HepG2 (cell line): ENCODE data around the gene FAM81B. TPM values are rescaled to one million over a fixed set of nuclear protein-coding genes. Genes with fewer than 3 reads are reported as not detected.

Source experiments
- ATAC-seq: fragments of 200-7000 bp; cut with Tn5 transposase; 3 replicates; pipeline ENCODE4 v1.9.1; 2020; ENCODE audit warnings: mild to moderate bottlenecking, moderate library complexity
- BruUV-seq: library from RNA; stranded (reverse); fragments of 400-500 nt; replicated peaks from 2 replicates; lab custom pipeline; 2021; lab: Mats Ljungman, UMichigan
- CTCF ChIA-PET: fragments of 300-600 bp; formaldehyde crosslinking; extraction: SDS; loops from one replicate; lab custom pipeline; 2021; ENCODE audit warnings: low total read pairs, inconsistent platforms, low intra/inter-chr PET ratio; lab: Yijun Ruan, JAX
- POLR2A ChIA-PET: fragments of 350-600 bp; sonication (Branson Sonifier 250); formaldehyde crosslinking; loops from one replicate; lab custom pipeline; 2020; ENCODE audit warnings: antibody characterized with exemption, inconsistent platforms; lab: Yijun Ruan, JAX
- DNase-seq: peaks from one replicate; pipeline ENCODE4 v3.0.0-alpha.2; 2015; ENCODE audit warnings: low spot score
- FAIRE-seq: peaks from 3 replicates; lab custom pipeline; 2011; peaks lifted over from hg19 to GRCh38; lab: Jason Lieb, UNC
- H2AFZ ChIP-seq: one replicate; pipeline ENCODE4 v1.6.1; 2011; ENCODE audit warnings: low read length, inconsistent platforms
- H3K27ac ChIP-seq: fragments of 300-600 bp; 3 replicates; pipeline ENCODE4 v1.8.0; 2011; ENCODE audit warnings: mixed run types, mild to moderate bottlenecking, mixed read lengths, low read length, inconsistent platforms; ENCODE audit not compliant: insufficient read depth; ENCODE audit errors: extremely low read length
- H3K27me3 ChIP-seq, 2 experiments: fragments of 200-600 bp in 1 of 2; 2 replicates in 1 of 2; 3 replicates in 1 of 2; pipeline versions ENCODE4 v1.6.0 to v1.8.0; 2011; ENCODE audit warnings: low read length in 2 of 2, mild to moderate bottlenecking in 2 of 2, moderate library complexity in 2 of 2, inconsistent platforms in 1 of 2; ENCODE audit not compliant: insufficient read depth in 2 of 2, control insufficient read depth in 1 of 2
- H3K36me3 ChIP-seq, 2 experiments: fragments of 200-600 bp in 1 of 2; replicated peaks in 1 of 2; 2 replicates in 1 of 2; 3 replicates in 1 of 2; pipeline versions ENCODE4 v1.5.1 to v1.8.0; 2011; ENCODE audit warnings: low read length in 2 of 2, inconsistent platforms in 1 of 2; ENCODE audit not compliant: insufficient read depth in 2 of 2, control insufficient read depth in 1 of 2
- H3K4me1 ChIP-seq: 2 replicates; pipeline ENCODE4 v1.5.1; 2012; ENCODE audit warnings: low read length, inconsistent platforms; ENCODE audit not compliant: insufficient read depth
- H3K4me2 ChIP-seq: 2 replicates; pipeline ENCODE4 v1.6.0; 2011; ENCODE audit warnings: low read depth, low read length, inconsistent platforms
- H3K4me3 ChIP-seq, 3 experiments: fragments of 200-600 bp in 1 of 3; sonication (generic), shearing (Covaris generic) in 1 of 3; replicated peaks in 1 of 3; 2 replicates each; pipeline ENCODE4 v1.5.1; 2011 to 2016; ENCODE audit warnings: low read length in 3 of 3, inconsistent platforms in 2 of 3, low read depth in 2 of 3, mild to moderate bottlenecking in 2 of 3, control low read depth in 1 of 3, mixed read lengths in 1 of 3; ENCODE audit not compliant: insufficient read depth in 1 of 3
- H3K79me2 ChIP-seq: one replicate; pipeline ENCODE4 v1.6.1; 2011; ENCODE audit warnings: low read length, inconsistent platforms; ENCODE audit not compliant: insufficient read depth
- H3K9ac ChIP-seq: 2 replicates; pipeline ENCODE4 v1.6.0; 2011; ENCODE audit warnings: mild to moderate bottlenecking, low read depth, low read length, inconsistent platforms; ENCODE audit not compliant: insufficient read depth
- H3K9me3 ChIP-seq: 2 replicates; pipeline ENCODE4 v1.5.1; 2012; ENCODE audit warnings: mild to moderate bottlenecking, low read length
- H4K20me1 ChIP-seq: 2 replicates; pipeline ENCODE4 v1.6.0; 2011; ENCODE audit warnings: inconsistent platforms, mild to moderate bottlenecking, low read length, moderate library complexity; ENCODE audit not compliant: insufficient read depth
- ATM ChIP-seq: fragments of 450-650 bp; IDR thresholded peaks from 2 replicates; pipeline ENCODE4 v1.7.1; 2017; ENCODE audit warnings: mild to moderate bottlenecking, borderline replicate concordance
- CREM ChIP-seq, 2 experiments: sonication (generic) in 1 of 2; formaldehyde crosslinking in 1 of 2; IDR thresholded peaks; 2 replicates each; pipeline versions ENCODE4 v1.4.0 to v1.6.1; 2016 to 2020; ENCODE audit warnings: antibody characterized with exemption in 1 of 2, mild to moderate bottlenecking in 1 of 2, missing genetic modification reagents in 1 of 2
- EP300 ChIP-seq, 3 experiments: sonication (generic) in 1 of 3; formaldehyde crosslinking in 1 of 3; IDR thresholded peaks; 2 replicates each; pipeline versions ENCODE4 v1.5.1 to v1.6.1; 2011 to 2020; ENCODE audit warnings: low read depth in 2 of 3, low read length in 2 of 3, borderline replicate concordance in 1 of 3, improper control_type of control experiment in 1 of 3, mild to moderate bottlenecking in 1 of 3, missing genetic modification reagents in 1 of 3, moderate library complexity in 1 of 3
- MED8 ChIP-seq: sonication (generic); formaldehyde crosslinking; IDR thresholded peaks from 2 replicates; pipeline ENCODE4 v1.8.1; 2023; ENCODE audit warnings: mild to moderate bottlenecking, missing genetic modification reagents; ENCODE audit not compliant: insufficient replicate concordance
- NFE2L1 ChIP-seq: sonication (generic); formaldehyde crosslinking; IDR thresholded peaks from 2 replicates; pipeline ENCODE4 v1.4.0; 2020; ENCODE audit warnings: missing genetic modification reagents, mild to moderate bottlenecking, borderline replicate concordance
- NR3C1 ChIP-seq: sonication (generic); formaldehyde crosslinking; IDR thresholded peaks from 2 replicates; pipeline ENCODE4 v1.4.0; 2020; ENCODE audit warnings: missing genetic modification reagents
- PAF1 ChIP-seq: IDR thresholded peaks from 2 replicates; pipeline ENCODE4 v1.6.1; 2016; ENCODE audit warnings: missing genetic modification reagents, missing compliant biosample characterization
- PPARG ChIP-seq: conservative IDR thresholded peaks from 2 replicates; pipeline ENCODE4 v1.6.1; 2016; ENCODE audit warnings: missing biosample characterization, missing genetic modification reagents
- RAD51 ChIP-seq: fragments of 450-650 bp; IDR thresholded peaks from 2 replicates; pipeline ENCODE4 v1.6.1; 2016; ENCODE audit warnings: borderline replicate concordance
- RCOR2 ChIP-seq: IDR thresholded peaks from 2 replicates; pipeline ENCODE4 v1.6.1; 2016; ENCODE audit warnings: missing biosample characterization, missing genetic modification reagents
- SP1 ChIP-seq, 2 experiments: fragments of 450-650 bp in 1 of 2; sonication (generic) in 1 of 2; formaldehyde crosslinking in 1 of 2; IDR thresholded peaks; 2 replicates each; pipeline versions ENCODE4 v1.4.0 to v1.6.1; 2016 to 2020; ENCODE audit warnings: missing genetic modification reagents in 1 of 2
- TFE3 ChIP-seq: IDR thresholded peaks from 2 replicates; pipeline ENCODE4 v1.6.1; 2016
- ZBTB49 ChIP-seq: sonication (generic); formaldehyde crosslinking; IDR thresholded peaks from 2 replicates; pipeline ENCODE4 v1.4.0; 2020; ENCODE audit warnings: missing genetic modification reagents, borderline replicate concordance
- ZNF10 ChIP-seq: sonication (generic); formaldehyde crosslinking; IDR thresholded peaks from 2 replicates; pipeline ENCODE4 v1.4.0; 2020; ENCODE audit warnings: mild to moderate bottlenecking, low read depth, missing genetic modification reagents, borderline replicate concordance
- ZNF143 ChIP-seq: sonication (generic); formaldehyde crosslinking; IDR thresholded peaks from 2 replicates; pipeline ENCODE4 v1.4.0; 2020; ENCODE audit warnings: missing genetic modification reagents
- ZNF335 ChIP-seq: sonication (generic); formaldehyde crosslinking; IDR thresholded peaks from 2 replicates; pipeline ENCODE4 v1.4.0; 2020; ENCODE audit warnings: missing genetic modification reagents
- ZNF354B ChIP-seq: sonication (generic); formaldehyde crosslinking; IDR thresholded peaks from 2 replicates; pipeline ENCODE4 v1.8.0; 2022; ENCODE audit warnings: mild to moderate bottlenecking, missing genetic modification reagents
- ZNF749 ChIP-seq: sonication (generic); formaldehyde crosslinking; IDR thresholded peaks from 2 replicates; pipeline ENCODE4 v1.8.0; 2022; ENCODE audit warnings: mild to moderate bottlenecking, missing genetic modification reagents, moderate library complexity, borderline replicate concordance
- ZXDC ChIP-seq: sonication (generic); formaldehyde crosslinking; IDR thresholded peaks from 2 replicates; pipeline ENCODE4 v1.5.0; 2020; ENCODE audit warnings: mild to moderate bottlenecking, missing genetic modification reagents
- WGBS: methylation state at CpG from one replicate; pipeline ENCODE4 v1.1.6; 2017; ENCODE audit warnings: low lambda C conversion rate; 5-methylcytosine and 5-hydroxymethylcytosine counted together
- in situ Hi-C: cut with HindIII; loops from 2 replicates; pipeline ENCODE4 v1.10.0; 2017; ENCODE audit warnings: low pct_unique_long_range_greater_than_20kb; ENCODE audit not compliant: extremely low pct_ligation_motif_present
- intact Hi-C: fragments of 100-400 bp; cut with micrococcal nuclease; formaldehyde crosslinking; loops from one replicate; pipeline ENCODE4 v1.10.0; 2022; ENCODE audit not compliant: unreplicated experiment
- polyA plus RNA-seq, 8 experiments: library from polyadenylated mRNA; depleted of rRNA in 3 of 8; stranded (reverse) in 7 of 8; unstranded in 1 of 8; fragments of >200 nt; fragmentation: Illumina TruSeq in 4 of 8; extraction: Trizol in 4 of 8; gene quantifications; 2 replicates each; pipeline versions ENCODE4 v1.2.1 to v1.2.3, GENCODE V29; 2011 to 2016; ENCODE audit warnings: low read depth in 4 of 8, missing spikeins in 1 of 8, mixed read lengths in 1 of 8; ENCODE audit not compliant: insufficient read depth in 1 of 8
- total RNA-seq, 5 experiments: library from RNA; depleted of rRNA; stranded (reverse); fragments of >200 nt; fragmentation: Illumina TruSeq; extraction: Trizol; gene quantifications; 2 replicates each; pipeline ENCODE4 v1.2.3, GENCODE V29; 2016; ENCODE audit warnings: low read depth in 1 of 5

The FAM81B gene
- total and polyA plus RNA-seq, 2 of the 13 experiments (the other 11 are each of a cell fraction or from before 2014, with no cell fraction given), result not detected

- no peak overlapping the region for H3K27ac ChIP-seq
- no peaks in the 10 kb centered on the region for H3K9me3 ChIP-seq
- ChIA-PET CTCF (no interaction called here), POLR2A (no interaction called here)
- H4K20me1 ChIP-seq, result no peaks in the 10 kb centered on the region
- no peak overlapping the region for H3K4me2 ChIP-seq
- 13% methylated on average over 4 of the region's 4 CpGs for WGBS
- H3K4me3 ChIP-seq, result no peak overlapping the region
- H3K4me1 ChIP-seq, result no peaks in the 10 kb centered on the region
- no peak for DNase-seq
- no peak for FAIRE-seq
- in situ Hi-C loops, result no loop called here
- H3K36me3 ChIP-seq, result no peaks in the 10 kb centered on the region
- TF ChIP-seq ZXDC (CRISPR knock-in tag), result no peak
- TF ChIP-seq ZNF10 (CRISPR knock-in tag), result no peak
- TF ChIP-seq MED8, result no peak
- TF ChIP-seq RAD51, result no peak
- TF ChIP-seq ZNF354B (CRISPR knock-in tag), result no peak
- TF ChIP-seq EP300 (IDR thresholded peaks at IDR 0.05; ENCODE audit: low read depth in 2 of 2, low read length in 2 of 2), result no peak
- no peak for TF ChIP-seq EP300 (CRISPR knock-in tag; IDR thresholded peaks at IDR 0.05; ENCODE audit: borderline replicate concordance)
- TF ChIP-seq TFE3 (CRISPR knock-in tag), result no peak
- TF ChIP-seq RCOR2 (CRISPR knock-in tag), result no peak
- no peak for TF ChIP-seq ZNF335
- TF ChIP-seq NR3C1 (CRISPR knock-in tag), result no peak
- TF ChIP-seq PAF1, result no peak
- no peak for TF ChIP-seq ATM
- TF ChIP-seq ZNF143, result no peak
- TF ChIP-seq SP1 (IDR thresholded peaks at IDR 0.05), result no peak
- TF ChIP-seq SP1 (CRISPR knock-in tag; IDR thresholded peaks at IDR 0.05), result no peak
- no peak for TF ChIP-seq ZNF749
- no peak for TF ChIP-seq PPARG (CRISPR knock-in tag)
- TF ChIP-seq ZBTB49 (CRISPR knock-in tag), result no peak
- TF ChIP-seq CREM (IDR thresholded peaks at IDR 0.05), result no peak
- no peak for TF ChIP-seq CREM (CRISPR knock-in tag; IDR thresholded peaks at IDR 0.05)
- TF ChIP-seq NFE2L1 (CRISPR knock-in tag), result no peak
- TF ChIP-seq, all 625 proteins: peak for 0
- Histone ChIP-seq H3K27me3 (no peaks in the 10 kb centered on the region; a peak in 1 of 5 replicates), H2AFZ (no peak overlapping the region), H3K79me2 (no peaks in the 10 kb centered on the region), H3K9ac (no peak overlapping the region)
- BruUV-seq, result no TSS peak
- no peak for ATAC-seq
- intact Hi-C loops, result no loop called here
Observed at GRCh38 chr5:95414451-95414850, 23.3 kb downstream of the FAM81B start.
